Left forelimb (tissue), 1 donor: ENCODE data around the gene TWIST2.

Source experiments
- DNase-seq: peaks from one replicate; pipeline ENCODE4 v3.0.0-alpha.2; 2018; ENCODE audit warnings: low spot score

TWIST2 gene

DNA sequence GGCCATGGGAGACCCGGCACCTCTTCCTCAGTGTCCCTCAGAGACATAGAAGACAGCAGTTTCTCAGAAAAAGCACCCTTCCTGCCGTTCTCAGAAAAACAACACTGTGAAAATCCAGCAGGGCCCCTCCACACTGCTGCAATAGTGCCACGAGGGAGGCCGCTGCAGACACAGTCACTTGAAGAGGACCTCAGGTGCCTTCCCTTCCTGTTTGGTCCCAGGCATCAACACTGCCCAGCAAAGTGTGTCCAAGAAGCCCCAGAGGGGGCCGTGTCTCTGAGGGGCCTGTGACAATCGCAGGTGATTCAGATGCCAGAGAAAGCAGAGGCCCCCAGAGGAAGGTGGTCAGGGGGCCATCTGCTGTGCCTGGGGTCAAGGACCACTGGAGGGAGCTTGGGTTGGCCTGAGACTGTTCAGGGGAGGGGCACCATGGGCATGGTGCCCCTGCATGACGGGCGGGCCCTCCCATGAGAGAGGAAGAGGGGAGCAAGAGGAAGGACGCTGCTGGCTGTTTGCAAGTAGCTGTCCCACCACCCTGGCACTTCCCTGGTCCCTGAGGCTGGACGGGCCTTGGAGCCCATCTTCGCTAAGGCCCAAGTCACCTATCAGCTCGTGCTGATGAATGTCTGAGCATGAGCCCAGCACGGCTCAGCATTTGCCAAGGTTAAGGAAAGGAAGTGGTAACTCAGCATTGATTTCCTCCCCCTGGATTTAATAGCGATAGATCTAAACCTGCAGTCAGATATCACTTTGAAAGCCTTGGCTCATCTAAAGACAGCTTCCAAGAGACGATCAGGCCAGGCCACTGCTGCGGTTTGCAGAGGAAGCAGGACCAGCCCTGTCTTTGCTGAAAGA lies 9.1 kb downstream of the TWIST2 start:
- DNase-seq = no peak

DNA sequence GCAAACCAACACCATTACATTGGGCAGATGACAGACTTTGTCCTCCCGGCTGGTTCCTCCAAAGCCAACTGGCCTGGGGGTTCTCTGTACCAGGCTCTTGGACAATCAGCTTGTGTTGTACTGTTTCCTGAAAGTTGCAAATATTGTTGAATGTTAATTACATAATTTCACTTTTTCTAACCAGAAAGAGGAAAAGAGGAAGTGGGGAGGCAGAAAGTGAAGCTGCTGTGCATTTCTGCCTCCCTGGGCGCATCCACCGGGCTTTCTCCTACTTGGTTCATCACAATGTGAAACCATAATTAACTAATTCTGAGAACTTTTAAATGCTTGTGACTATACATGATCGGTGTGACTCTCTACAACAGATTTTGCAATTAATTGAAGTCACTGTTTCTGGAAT lies 10.1 kb downstream of the TWIST2 start:
- no peak for DNase-seq

DNA sequence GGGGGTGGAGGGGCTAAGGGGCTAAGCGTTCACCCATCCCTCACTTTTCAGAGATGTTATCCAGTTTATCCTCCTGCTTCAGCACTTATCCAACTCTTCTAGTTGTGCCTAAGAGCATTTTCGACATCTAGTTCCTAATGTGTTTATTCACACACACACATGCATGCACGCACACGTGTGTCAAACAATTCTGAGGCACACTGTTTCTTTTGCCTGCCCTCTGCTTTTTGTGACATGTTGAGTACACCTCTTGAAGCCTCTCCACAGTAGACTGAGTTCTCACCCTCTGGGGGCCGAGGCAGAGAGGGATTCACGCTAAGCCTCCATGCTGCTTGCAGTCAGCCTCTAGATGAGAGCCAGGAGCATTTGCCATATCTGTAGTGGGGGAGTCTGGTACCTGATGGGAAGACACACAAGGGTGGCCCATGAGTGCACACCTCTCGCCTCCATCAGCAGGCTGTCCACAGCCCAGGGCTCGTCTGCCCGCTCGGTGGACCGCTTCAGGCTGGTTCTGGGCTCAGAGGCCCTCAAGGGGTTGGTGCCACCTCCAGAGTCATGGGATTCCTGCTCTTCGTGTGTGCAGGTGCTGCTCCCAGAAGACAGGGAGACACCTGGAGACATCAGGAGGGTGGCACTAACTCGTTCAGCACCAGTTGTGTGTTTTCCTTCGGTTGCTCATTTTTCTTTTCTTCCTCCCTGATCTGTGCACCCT lies 11.9 kb downstream of the TWIST2 start:
- no peak for DNase-seq

DNA sequence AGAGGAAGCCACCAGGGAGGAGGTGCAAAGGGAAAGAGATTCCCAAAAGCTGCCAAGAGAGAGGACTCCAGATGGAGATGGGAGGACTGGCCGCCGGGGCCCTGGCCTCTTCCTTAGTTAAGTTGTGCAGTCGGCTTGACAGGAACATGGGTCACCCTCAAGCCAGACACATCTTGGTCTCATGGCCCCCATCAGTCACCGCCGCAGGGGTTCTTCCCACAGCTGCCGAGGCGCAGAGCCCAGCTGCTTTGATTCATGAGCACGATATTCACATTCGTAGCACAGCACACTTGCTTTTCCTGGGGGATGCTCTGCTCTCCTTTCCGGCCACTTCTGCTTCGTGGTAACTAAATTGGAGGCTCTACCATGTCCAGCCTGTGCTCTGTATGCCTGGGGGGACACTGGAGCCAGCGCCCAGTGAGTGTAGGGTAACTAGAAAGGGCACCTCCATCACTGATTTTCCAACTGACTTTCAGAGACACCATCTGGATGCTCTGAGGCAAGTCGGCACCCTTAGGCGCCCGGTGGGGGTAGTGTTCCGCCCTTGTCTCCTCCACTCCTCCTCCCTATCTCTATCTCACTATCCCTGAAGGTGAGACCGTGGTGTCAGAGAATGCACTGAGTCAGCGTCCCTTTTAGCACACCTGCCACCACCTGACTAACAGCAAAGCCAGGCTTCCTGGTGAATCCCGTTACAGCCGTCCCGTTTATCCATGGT lies 13.3 kb downstream of the TWIST2 start:
- peak; percentile 33 for DNase-seq

DNA sequence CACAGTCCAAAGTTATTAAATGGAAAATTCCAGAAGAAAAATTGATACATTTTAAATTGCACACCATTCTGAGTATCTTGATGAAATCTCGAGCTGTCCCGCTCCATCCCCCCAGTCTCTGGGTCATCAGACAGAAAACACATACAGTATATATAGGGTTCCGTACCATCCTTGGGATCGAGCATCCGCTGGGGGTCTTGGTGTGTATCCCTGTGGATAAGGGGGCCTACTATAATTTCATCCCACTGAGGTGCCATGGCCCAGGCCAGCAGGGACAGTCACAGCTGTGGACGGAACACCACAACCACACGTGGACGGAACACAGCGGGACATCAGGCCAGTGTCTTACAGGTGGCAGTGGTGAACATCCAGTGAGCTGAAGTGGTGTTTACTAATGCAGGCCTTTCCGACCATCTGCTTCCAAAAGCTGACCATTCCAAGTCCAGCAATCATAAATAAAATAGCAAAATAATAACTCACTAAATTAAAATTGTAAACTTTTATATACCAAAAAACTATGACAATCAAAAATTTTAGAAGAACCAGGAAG lies 14.0 kb downstream of the TWIST2 start:
- DNase-seq = peak; percentile 46

DNA sequence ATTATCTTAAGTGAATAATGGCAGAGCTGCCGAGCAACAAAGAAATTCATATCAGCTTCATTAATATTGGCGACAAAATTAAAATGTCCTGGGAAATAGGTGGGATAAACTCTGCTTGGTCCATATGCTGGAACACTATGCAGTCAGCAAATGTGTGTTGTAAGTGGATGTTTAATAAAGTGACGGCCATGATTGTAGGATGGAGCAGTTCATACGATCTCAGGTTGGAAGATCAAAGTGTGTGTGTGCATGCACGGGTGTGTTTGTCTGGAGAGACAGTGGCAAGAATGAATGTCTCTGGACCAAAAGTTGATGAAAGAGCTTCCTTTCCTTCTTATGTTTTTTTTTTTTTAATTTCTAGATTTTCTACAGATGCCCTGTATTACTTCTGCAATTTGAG lies 14.8 kb downstream of the TWIST2 start:
- DNase-seq = no peak

DNA sequence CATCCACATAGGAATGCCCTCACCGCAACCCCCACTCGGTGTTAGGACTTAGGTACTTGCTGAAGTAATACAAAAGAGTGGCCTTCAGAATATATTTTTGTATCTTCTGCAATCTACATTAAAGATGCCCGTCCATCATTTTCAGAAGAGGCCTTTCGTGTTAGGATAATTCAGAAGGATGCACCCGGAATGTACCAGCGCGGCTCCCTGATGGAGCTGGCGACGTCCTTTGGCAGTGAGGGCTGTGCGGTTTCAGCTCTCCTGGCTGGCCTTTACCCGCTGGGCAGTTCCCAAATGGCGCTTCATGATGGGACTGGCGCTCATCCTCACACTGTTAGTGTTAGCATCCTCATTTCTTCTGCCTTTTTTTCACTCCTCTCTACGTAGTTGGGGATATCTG lies 15.3 kb downstream of the TWIST2 start:
- no peak for DNase-seq

DNA sequence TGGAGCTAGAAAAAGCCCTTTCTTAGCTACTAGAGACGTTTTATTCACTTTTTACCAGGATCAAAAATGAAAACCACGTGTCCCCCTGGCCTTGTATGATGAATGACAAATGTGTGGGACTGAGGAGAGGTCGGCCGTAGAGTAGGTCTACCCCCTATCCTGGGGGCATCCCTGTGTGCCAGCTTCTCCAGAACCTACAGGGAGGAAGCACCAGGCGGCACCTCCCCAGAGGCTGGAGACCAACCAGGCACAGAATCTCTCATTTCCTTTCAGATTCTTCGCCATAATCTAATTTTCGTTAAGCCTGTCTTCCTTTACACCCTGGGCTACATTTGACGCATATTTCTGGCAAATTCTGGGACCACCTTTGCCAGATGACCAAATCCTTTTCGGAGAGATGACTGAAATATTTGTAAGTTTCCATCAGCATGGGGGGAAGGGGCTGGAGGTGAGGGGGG lies 15.9 kb downstream of the TWIST2 start:
- DNase-seq = no peak

DNA sequence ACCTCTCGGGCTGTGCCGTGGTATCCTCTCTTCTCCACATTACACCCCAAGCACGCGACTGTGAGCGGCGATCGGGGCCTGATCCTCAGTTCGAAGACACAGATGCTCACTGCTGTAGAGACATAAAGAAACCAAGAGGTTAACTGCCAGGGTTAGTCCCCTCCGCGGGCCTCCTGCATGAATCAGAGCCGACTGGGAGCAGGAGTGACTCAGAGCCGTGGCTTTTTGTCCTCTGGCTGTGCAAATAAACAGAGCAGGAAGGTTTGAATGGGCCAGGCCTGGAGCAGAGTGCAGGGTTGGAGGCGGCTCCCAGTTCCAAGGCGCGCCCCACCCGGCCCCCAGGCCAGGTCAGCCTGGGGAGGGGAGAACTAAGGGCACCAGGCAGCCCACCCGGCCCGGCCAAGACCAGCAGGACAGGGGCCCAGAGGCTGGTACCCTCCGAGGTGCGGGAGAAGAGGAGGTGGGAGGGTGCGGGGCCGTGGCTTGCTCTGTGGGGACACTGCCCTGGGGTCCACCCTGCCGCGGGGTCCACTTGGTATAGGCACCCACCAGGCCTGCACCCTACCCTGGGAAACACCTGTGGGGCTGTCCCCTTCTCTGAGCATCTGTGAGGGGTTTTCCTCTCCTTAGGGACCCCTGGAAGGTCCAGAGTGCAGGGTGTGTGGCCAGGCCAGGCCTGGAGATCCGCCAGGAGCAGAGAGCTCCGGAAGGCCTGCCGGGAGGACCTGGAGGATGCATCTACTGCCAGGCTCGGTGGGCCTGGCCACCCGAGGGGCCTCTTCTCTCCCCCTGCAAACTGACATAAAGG lies 16.5 kb downstream of the TWIST2 start:
- DNase-seq = peak; percentile 87

DNA sequence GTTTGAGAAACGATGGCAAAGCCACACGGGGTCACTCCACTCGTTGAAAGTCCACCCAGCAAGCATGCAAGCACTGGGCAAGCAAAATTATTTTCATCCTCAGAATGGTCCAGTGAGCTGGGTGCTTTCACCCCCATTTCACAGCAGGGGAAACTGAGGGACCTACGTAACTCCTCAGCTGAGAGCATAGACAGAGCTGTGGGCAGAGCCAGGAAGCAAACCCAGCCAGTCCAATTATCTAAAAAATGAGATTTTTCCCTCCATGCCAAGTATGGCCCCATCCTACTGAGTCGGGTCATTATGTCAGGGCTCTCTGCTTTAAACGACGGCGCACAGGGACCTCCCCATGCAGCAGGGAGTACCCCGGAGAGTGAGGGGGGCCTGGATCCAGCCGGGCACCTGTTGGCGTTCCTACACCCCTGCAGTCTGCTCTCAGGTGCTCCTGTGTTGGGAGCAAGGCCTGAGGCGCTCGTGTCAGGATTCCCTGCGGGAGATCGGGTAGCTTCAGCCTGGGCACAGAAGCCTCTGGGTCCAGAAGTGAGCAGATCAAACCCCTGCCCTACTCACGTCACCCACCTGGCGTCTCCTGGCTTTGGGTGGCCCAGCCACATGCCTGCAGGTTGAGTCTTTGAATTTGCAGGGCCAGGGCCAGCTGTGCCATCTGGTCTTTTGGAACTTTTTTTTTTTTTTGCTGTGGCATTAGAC lies 17.3 kb downstream of the TWIST2 start:
- no peak for DNase-seq

DNA sequence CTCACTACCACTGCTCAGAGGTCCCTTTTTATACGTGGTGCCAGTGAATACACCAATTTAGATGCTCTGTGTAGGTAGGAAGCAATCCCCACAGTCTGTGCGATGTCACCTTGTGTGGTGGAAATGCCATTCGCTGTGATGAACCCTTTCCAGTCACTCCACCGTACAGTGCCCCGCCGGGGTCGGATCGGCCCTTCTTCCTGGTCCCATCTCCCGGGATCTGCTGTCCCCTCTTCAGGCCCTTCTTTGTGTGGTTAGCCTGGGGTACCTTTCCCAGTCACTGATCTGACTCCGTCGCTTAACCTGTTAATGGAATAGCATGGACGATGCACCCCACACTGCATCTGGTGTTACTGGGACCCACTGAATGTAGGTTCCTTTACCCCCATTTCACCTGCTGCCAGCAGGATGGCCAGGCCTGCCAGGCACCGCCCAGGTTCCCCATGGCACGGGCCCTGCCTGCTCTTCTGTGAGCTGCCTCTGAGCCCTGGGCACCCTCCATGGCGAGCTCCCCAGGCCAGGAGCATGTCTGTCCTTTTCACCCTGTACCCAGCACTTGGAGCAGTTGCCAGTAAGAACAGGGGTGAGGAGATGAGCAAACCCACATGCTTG lies 18.0 kb downstream of the TWIST2 start:
- DNase-seq = no peak

DNA sequence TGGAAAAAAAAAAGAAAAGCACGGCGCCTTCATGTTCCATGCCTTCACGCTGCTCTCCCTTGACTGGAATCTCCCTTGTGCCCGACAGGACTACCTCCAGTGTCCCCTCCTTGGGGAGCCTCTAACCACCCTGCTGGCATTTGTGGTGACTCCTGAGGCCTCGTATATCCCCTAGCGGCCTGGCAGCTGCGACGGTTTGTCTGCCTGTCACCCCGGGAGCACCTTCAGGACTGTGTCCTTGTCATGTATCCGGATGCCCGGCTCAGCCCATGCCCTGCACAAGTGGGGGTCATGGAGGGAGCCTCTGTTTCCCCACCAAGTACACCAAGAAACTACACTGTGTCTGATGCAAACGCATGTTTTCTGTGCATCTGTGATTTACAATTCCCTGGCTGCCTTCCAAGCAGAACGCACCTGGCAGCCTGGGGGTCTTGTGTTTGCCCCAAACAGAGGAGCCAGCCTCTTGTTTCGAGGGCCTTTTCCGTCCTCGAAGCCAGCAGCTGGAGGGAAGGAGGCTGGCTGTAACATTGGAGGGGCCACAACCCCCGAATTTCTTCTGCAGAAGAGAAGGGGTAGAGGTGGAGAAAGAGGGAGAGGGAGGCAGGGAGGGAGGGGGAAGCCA lies 18.9 kb downstream of the TWIST2 start:
- no peak for DNase-seq

DNA sequence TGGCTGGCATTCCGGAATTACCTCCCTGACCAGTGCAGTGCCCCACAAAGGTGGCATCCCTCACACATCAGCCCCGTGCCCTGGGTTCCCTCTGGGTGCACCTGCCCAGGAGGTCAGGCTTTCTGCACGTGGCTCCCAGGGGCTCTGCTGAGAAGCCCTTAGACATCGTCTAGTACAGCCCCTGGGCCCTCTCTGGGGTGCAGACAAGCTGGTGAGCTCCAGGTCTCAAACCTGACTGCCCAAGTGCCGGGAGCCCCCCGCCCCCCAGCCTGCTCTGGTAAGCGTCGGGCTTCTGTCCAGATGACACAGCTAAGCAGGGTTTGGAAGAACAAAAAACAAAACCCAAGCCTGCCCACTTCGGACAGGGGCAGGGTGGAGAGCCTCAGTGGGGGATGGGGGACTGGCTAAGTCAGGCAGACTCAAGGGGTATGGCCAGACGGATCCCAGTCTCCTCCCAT lies 20.2 kb downstream of the TWIST2 start:
- no peak for DNase-seq

DNA sequence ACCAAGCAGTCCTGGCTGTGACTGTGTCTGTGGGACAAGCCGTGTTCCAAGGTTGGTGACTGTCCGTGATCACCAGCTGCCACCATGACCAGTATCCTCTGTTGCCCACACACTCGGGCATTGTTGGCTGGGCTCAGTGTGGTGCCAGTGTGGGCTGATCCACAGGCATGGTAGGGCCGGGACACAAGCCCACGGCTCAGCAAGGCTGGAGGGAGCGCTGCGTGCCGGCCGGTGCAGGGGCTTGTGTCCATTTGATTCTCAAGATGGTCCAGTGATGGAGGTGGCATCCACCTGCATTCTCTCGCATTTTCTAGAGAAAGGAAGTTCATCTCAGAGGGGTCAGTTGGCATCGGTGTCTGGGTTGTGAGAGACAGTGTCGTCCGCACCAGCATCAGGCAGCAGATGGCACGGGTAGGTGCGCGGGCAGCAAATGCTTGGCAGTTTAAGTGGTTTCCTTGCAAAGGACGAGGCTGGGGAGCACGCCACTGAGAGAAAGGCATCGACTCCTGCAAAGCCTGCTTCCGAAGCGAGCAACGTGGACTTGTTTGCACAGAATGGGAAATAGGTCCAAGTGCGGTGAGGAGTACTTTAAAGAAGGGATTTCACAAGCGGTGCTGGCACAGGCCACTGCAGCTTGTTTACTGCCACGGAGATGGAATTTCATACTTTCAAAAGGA lies 20.9 kb downstream of the TWIST2 start:
- no peak for DNase-seq

DNA sequence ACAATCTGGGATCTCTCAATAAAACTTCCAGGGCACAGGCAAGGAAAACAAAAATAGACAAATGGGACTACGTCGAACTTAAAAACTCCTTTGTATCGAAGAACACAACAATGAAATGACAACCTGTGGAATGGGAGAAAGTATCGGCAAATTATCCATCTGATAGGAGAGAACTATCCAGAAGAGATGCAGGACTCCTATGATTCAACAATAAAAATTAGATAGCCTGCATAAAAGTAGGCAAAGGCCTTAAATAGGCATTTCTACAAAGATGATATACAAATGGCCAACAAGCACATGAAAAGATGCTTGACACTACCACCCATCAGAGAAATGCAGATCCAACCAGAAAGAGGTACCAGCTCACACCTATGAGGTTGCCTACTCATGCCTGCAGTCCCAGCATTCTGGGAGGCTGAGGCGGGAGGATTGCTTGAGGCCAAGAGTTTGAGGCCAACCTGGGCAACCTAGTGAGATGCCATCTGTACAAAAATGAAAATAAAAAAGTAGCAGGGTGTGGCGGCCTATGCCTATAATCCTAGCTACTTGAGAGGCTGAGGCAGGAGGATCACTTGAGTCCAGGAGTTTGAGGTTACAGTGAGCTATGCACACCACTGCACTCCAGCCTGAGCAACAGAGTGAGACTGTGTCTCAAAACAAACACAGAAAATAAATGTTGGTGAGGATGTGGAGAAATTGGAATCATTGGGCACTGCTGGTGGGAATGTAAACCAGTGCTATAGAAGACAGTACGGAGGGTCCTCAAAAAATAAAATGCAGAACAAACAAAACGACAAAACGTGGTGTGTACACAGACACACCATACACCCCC lies 21.6 kb downstream of the TWIST2 start:
- DNase-seq = no peak

DNA sequence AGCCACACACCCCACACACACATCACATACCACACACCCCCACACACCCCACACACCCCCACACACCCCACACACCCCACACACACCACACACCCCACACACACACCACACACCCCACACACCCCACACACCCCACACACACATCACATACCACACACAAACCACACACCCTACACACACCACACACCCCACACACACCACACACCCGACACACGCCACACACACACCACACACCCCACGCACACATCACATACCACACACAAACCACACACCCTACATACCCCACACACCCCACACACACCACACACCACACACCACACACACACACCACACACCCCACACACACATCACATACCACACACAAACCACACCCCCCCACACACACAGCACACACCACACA lies 22.4 kb downstream of the TWIST2 start:
- peak; percentile 59 for DNase-seq

DNA sequence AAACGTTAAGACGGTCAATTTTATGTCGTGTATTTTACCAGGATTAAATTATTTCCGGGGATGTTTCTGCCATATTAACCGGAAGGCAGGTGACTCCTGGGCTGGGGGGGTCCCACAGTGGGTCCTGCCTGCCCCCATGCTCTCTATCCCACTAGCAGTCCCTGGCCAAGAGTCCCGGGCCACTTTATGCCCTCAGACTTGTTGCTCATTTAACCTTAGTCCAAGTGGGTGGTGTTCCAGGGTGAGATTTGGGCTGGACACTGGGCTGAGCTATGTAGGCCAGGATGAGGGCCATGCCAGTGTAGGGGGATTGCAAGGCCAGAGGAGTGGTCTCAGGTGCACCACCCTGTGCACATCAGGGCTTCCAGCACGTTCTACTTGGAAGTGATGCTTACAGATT lies 24.1 kb downstream of the TWIST2 start:
- peak; percentile 34 for DNase-seq

DNA sequence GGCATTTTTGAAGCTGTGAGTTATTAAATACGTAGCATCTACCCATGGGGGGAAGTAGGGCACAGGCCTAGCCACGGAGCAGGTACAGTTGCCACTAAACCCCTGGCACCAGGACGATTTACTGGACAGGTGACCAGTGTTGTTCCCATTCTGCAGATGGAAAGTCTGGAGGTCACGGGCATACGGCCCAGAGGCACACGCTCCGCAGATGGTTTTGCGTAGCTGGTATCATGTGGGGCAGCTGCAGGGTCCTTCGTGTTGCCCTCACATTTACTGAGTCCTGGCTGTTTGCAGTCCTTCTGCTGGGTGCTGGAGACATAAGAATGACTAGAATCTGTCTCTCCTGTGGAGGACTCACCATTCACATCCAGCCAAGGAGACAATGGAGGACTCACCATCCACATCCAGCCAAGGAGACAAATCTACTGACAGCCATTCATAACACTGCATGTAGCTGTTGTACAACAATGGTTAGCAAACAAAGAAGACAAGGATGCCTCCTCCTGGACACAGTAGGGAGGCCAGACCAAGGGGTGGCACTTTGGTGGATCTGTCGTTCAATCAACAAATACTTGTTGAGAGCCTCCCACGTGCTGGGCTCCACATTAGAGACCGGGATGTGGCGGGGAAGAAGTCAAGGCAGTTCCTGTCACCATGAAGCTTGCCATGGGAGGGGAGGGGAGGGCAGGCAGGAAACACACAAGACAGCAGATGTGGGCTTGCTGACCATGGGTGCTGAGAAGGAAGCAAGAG lies 24.9 kb downstream of the TWIST2 start:
- peak; percentile 6 for DNase-seq
